ENCODE measurements around the gene MAF.

GRCh38 chr16:79593074-79593531 is 7.4 kb downstream of the MAF start:
- TF ChIP-seq, protein P1, sequence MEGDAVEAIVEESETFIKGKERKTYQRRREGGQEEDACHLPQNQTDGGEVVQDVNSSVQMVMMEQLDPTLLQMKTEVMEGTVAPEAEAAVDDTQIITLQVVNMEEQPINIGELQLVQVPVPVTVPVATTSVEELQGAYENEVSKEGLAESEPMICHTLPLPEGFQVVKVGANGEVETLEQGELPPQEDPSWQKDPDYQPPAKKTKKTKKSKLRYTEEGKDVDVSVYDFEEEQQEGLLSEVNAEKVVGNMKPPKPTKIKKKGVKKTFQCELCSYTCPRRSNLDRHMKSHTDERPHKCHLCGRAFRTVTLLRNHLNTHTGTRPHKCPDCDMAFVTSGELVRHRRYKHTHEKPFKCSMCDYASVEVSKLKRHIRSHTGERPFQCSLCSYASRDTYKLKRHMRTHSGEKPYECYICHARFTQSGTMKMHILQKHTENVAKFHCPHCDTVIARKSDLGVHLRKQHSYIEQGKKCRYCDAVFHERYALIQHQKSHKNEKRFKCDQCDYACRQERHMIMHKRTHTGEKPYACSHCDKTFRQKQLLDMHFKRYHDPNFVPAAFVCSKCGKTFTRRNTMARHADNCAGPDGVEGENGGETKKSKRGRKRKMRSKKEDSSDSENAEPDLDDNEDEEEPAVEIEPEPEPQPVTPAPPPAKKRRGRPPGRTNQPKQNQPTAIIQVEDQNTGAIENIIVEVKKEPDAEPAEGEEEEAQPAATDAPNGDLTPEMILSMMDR (conservative IDR thresholded peaks at IDR 0.05) = no peak
- no peak for TF ChIP-seq EZH2 (IDR thresholded peaks at IDR 0.05; ENCODE audit: low read depth)
